ENCODE results near the gene HAO1.
"Not testable (repeated sequence)": the region's sequence is repeated elsewhere in the genome, so short reads cannot be mapped to it uniquely, and the experiment has no call there.

Gene HAO1

DNA sequence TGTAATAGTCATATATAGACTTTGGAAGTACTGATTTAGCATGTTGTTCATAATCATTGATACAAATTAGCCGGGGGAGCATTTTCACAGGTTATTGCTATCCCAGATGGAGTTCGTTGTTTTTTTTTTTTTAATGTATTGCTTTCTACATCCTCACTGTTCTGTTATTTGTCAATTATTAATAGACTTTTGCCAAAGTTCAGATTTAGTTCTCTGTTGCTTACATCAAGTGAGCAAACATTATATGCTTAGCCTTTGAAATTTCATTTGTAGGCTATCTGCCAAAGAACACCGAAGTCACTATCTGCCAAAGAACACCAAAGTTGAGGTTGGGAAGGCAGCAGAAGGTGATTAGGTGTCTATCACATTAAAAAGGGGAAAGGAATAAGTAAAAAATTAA is at the start of gene HAO1:
Gene HAO1, minus strand, starts transcription at position 118 of the 400 bp plus-strand sequence. Its CDS starts 36 bp downstream, at position 82.
- no peak for DNase-seq (ENCODE audit: low read depth in 3 of 3)

DNA sequence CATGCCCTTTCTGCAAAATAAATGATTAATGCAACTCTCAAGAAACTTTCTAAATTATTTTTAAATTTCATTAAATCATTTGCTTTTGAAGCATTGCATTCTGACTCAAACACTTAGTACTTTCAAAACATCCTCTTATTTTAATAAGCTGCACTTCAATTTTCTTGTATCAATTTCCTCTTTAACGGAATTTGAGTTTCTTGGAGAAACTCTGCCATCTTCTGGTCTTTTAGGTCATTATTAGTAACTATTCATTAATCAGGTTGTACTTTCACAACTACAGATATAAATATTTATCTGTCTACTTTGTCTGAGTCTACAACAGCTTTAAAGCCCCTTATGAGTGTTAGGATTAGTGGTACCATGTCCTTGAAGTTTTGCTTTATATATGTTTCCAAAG is 49.1 kb upstream of the HAO1 start:
- no peak for DNase-seq (ENCODE audit: low read depth in 3 of 3)

DNA sequence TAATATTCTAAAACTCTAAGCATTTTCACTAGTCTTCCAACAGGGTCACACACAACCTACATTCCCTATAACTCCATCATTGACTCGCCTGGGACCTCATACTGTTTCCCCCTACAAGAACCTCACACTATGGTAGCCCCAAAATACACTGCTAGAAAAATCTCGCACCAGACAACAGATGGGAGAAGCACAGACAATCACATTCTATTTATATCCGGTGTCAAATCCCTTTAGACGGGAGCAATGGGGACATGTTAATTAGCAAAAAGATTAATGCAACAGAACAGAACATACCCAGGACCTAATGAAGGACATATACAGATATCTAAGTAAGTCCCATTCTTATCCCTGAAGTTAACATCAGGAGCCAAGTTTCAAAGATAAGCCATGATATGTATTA is 45.7 kb upstream of the HAO1 start:
- DNase-seq (ENCODE audit: low read depth in 3 of 3), result no peak

DNA sequence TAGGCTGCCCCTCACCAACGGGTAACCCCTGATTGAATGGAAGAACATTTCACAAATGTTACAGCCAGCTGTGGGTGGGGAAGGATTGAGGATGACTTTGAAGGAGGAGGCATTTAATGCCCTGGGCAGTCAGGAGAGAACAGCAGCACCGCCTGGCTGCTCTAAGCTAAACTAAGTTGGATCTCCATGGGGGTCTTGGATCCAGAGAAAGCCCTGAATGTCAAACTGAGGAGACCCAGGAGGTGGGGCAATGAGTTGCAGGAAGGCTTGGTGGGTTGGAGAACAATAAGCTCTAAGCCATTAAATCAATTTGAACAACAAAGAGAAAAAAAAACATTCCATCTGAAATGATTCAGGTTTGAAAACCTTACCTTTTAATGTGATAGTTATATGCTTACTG is 43.9 kb upstream of the HAO1 start:
- no peak for DNase-seq (ENCODE audit: low read depth in 3 of 3)

DNA sequence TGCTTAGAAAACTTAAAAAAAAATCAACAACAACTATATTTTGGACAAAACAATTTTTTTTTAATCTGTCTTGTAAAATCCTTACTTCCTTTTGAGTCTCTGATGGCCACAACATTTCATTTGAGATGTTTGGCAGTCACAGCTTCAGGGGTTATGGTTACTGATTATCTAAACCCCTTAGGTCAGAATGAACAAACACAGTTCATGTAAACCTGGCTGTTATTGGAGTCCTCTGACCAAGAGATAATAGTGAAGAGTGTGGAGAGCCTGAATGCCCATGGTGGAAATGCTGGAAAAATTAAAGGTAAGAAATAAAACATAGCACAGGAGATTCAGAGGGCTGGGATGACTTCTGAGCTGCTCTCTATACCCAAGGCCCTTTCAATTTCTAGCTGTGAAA is 41.1 kb upstream of the HAO1 start:
- DNase-seq (ENCODE audit: low read depth in 3 of 3), result no peak

DNA sequence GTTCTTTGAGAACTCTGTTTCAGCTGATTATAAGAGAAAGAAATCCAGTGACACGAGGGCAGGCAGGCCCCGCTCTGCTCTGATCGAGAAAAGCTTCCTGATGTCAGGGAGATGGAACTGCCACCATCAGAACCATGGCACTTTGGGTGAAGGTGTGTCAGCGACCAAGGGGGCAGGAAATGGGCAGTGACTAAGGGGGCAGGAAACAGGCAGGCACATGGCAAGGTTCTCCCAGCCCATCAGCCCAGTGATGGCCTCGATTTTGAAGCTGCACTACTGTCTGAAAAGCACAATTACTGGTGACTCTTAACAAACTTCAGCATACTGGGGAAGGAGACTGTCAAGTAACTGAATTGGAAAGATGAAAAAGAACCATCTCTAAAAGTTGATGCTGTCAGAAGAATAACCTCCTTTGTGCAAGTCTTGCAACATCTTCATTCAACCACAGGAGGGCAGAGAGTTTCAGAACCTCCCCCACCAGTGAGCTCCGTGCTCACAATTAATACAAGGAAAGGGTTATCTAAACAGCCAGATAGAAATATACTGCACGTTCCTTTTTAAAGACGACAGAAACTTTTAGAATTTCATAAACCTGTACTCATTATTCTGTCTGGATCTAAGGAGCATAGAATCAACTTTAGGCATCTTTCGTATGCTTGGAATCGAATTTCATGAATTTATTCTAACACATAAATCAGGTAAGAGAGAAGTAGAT is 40.2 kb upstream of the HAO1 start:
- peak in 1 of 3 experiments; percentile 1 for DNase-seq (ENCODE audit: low read depth in 3 of 3)

DNA sequence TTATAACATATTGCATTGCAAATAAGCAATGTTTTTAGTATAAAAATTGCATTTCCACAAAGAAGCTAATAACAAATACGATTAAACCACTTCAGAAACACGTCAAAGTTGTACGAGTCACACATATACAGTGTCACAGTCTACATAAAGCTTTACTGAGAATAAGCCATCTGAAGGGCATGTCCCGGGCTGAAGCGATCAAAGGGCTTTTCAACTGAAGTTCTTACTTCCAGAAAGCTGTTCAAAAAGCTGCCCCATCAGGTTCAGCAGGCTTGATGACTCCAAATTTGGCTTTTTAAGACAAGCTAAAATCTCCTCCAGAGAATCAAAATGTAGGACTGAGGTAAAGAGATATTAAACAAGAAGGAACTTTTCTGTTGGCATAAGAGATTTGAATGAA is 37.5 kb upstream of the HAO1 start:
- no peak for DNase-seq (ENCODE audit: low read depth in 3 of 3)

DNA sequence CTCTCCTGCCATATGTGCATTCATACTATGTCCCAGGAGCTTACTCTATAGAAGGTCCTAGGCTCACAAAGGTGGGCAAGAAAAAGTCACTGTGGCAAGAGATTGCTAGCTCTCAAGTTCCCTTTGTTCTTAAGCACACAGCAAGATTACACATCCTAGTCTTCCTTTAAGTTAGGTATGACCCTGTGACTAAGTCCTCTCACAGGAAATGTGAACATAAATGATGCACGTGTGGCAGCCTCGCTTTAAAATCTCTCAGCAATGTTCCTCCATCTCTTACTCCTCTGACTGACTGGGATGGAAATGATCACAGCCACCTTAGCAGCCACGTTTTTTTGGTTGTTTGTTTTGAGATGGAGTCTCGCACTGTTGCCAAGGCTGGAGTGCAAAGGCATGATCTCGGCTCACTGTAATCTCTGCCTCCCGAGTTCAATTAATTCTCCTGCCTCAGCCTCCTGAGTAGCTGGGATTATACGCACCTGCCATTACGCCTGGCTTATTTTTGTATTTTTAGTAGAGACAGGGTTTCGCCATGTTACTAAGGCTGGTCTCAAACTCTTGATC is 35.7 kb upstream of the HAO1 start:
- no peak for DNase-seq (ENCODE audit: low read depth in 3 of 3)

DNA sequence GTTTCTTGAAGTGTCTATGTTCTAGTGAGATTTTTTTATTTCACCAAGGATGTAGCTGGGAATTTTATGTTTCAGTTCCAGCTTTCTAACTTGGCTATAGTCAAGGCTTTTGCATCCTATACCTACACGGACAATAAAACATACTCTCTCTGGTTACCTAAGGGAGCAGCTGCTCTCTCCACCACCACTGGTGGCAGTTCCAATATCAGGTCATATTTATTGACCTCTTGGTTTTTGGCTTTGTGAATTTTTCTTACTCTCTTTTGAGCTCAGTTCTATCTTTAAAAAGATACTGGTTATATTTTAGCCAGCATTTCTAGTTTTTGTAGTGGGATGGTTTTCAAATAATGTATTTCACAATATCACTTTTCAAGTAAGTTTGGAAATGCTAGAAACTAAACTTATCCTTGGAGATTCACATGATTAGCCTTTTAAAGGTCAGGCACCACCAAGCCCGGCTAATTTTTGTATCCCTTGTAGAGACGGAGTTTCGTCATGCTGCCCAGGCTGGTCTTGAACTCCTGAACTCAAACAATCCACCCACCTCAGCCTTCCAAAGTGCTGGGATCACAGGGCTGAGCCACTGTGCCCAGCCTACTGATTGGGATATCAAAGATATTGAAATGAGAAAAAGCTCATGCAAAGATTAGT is 34.7 kb upstream of the HAO1 start:
- DNase-seq (ENCODE audit: low read depth in 3 of 3), result no peak

DNA sequence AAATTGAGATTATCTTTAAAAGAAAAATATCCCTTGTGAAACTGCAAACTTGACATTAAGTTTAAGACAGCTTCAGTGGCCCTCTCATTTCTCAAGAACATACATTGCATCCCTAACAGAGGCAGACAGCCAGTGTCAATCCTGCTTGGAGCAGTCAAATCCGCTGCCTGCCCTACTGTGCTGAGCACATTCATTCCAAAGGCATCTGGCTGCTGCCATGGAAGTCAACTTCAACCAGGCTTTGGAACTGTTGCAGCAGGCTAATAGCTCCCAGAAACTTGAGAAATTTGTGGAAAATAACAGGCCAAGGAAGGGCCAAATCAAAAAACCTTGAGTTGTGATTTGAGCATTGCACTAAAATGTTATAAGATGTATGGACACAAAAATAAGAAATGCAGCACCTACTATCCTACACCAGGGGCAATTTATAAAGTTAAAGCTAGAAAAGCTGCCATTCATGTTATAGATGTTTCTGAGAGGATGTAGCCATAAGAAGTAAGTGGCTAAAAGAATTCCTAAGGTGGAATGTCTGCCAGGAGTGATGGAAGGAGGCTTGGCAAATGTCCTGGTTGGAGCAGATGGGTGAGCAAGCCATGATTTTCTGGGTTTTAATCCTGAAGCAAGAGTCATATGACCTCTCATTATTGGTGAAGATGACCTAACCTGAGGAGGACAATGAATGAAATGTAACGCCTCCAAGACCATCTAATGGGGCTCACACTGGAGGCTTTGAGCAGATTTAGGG is 31.4 kb upstream of the HAO1 start:
- no peak for DNase-seq (ENCODE audit: low read depth in 3 of 3)

DNA sequence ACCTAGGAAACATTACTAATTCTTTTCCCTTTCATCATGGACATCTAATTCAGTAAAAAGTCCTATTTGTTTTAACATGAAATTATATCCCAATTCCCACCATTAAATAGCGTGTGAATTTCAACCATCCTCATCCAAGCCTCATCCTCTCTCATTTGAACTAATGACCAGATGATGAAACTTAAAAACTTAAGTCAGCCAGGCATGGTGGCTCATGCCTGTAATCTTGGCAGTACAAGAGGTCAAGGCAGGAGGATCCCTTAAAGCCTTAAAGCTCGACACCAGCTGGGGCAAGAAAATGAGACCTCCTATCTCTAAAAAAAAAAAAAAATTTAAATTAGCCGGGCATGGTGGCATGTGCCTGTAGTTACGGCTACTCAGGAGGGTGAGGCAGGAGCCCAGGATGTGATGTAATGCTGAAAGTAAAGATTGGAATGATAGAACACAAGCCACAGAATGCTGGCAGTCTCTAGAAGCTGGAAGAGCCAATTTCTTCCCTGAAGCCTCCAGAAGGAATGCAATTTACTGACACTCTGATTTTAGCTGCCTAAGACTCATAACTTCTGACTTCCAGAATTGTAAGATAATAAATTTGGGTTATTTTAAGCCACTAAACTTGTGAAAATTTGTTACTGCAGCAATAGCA is 27.1 kb upstream of the HAO1 start:
- no peak for DNase-seq (ENCODE audit: low read depth in 3 of 3)

DNA sequence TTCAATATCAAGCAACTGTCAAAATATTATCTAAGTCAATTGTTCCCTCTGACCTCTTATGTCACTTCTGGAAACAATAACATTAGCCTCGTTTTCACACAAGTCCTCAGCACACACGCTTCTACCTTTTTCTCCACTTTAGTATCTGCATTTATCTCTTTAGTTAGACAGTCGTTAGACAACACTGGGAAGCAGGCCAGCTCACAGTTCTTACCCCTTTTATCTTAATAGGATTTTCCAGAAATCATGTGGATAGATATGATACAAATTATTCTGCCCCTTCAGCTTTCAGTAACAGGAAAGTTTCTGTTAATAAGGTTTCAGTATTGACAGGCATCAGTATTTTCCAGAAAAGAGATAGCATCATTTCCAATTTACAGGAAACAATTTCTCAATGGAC is 25.9 kb upstream of the HAO1 start:
- DNase-seq (ENCODE audit: low read depth in 3 of 3), result no peak

DNA sequence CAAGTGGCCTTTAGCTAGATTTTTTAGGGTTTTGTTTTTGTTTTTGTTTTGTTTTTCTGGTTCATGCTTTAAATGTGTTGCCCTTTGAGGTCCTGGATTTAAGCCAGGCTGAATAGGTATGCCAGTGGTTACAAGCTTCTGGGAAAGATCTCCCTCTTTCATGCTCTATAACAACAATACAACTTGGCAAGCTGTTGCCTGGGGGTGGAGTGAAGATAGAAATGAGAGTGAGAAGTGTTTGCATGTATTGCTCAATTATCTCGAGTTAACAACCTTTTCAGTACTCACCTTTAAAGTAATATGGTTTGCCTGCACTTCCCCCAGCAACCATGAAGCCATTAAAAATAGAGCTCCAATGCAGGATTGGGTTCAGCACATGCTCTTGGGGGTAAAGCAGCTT is 19.2 kb upstream of the HAO1 start:
- no peak for DNase-seq (ENCODE audit: low read depth in 3 of 3)

DNA sequence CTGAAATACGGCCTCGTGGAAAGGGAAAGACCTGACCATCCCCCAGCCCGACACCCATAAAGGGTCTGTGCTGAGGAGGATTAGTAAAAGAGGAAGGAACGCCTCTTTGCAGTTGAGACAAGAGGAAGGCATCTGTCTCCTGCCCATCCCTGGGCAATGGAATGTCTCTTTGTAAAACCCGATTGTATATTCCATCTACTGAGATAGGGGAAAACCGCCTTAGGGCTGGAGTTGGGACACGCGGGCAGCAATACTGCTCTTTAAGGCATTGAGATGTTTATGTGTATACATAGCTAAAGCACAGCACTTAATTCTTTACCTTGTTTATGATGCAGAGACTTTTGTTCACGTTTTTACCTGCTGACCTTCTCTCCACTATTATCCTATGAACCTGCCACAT is 16.3 kb upstream of the HAO1 start:
- DNase-seq (ENCODE audit: low read depth in 3 of 3), result not testable (repeated sequence)

DNA sequence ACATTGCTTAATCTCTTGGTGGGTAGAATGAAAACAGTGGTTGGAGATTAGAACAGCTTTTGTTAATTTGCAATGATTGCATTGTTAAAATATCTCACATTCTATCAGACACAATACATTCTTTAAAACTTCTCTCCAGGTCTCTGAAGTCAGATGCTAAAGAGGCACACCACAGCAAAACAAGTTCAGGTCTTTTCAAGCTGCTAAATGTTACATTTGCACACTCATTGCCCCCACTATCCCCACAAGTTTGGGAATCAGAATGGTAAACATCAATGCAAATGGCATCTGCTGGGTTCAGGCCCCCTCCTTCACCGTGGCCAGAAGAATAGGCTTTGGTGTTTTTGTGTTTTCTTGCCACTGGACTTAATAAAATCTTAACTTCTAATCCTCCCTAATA is 10.1 kb upstream of the HAO1 start:
- DNase-seq (ENCODE audit: low read depth in 3 of 3), result no peak

DNA sequence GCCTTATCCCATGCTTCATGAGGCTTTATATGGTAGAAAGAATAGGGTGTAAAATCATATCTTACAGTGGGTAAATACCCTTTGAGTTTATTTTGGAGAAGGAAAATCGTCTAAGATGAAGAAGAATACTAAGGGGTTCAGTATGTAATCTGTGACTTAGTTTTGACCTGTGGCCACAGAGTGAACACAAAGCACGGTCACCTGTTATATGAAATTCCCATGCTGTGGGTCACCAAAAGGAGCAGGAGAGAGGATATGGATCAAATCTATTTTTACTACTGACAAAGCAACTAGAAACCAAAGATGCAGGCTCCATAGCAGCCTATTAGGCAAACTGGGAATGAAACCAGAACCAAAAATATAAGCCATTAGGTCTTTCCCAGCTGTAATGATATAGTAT is 3.6 kb upstream of the HAO1 start:
- no peak for DNase-seq (ENCODE audit: low read depth in 3 of 3)

DNA sequence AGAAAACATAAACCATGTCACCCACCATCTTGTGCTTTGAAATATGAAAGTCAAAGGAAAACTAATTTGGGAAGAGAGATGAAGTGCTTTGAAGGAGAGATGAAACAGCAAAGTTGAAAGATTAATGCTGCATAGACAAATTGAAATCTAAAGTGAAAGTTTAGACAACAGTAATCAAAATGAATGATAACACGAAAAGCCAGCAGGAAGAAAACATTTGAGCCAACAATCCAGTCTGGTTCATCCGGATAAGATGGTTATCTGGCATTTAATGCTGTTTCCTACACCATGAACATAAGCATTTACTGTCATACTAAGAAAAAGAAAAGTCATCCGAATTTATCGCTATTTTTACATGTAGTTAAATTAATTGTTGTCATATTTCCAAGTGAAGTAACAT is 595 bp downstream of the HAO1 start:
- DNase-seq (ENCODE audit: low read depth in 3 of 3), result no peak

DNA sequence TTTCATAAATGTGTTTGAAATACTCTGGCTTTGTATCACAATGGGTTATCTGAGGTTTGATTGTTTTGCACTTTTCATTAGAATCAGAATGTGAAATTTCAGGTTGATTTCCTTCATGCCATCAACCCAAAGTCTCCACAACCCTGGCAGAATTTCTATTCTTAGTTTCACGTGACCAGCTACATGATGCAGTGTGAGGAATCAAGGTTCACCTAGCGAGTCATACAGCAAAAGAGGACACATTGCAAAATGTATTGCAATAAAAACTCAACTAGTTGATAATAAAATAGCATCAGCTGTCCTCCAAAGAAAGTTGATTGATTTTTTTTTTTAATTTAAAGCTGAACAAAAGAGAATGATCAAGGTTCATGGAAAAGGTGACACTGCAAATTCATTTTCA is 2.2 kb downstream of the HAO1 start:
- DNase-seq (ENCODE audit: low read depth in 3 of 3), result no peak

DNA sequence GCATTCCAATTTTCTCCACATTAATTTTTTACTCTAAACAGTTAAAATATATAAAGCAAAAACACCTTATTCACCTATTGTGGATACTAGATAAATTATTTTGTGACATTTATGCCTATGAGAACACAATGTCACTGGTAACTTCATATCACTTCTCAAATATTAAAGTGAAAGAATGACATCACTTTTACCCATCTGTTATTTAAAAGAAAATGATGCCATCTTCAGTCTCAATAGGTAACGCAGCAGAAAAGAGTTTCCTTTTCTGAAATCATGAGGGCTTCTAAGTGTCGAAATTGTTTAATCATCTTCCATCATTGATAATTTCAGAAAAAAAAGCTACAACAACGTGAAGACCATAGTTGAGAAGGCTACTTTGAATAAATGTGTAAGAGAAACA is 2.9 kb downstream of the HAO1 start:
- no peak for DNase-seq (ENCODE audit: low read depth in 3 of 3)

DNA sequence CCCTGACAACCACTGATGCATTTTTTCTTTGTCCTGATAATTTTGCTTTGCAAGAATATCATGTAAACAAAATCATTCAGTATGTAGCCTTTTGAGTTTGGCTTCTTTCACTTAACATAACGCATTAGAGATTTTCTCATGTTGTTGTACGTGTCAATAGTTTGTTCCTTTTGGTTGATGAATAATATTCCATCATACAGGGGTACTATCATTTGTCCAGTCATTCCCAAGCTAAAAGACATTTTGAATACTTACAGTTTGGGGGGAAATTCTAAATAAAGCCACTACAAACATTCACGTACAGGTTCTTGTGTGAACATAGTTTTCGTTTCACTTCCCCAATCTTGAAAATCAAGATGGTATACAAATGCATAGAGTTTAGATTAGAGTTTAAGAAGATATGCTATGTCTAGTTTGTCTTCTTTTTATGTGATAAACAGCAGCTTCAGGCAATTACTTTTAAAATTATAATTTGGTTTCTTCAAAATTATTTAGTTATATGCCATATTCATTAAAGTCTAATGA is 5.2 kb downstream of the HAO1 start:
- no peak for DNase-seq (ENCODE audit: low read depth in 3 of 3)

DNA sequence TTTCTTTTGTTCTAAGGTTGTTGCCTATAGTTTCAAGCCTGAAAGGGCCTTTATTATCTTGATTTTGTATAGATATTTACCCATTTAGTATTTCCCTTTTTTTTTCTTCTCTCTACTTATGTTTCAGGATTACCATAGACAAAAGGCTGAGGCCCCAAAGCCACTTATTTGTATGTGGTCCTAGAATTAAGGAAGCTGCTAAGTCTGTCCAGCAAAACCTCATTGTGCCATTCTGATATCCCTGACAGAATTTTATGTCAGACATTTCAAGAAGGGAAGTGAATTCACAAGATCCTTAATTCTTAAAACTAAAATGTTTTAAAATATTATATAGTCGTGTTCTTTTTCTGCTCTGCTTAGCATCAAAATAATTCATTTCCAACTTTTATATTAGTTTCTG is 6.9 kb downstream of the HAO1 start:
- no peak for DNase-seq (ENCODE audit: low read depth in 3 of 3)

DNA sequence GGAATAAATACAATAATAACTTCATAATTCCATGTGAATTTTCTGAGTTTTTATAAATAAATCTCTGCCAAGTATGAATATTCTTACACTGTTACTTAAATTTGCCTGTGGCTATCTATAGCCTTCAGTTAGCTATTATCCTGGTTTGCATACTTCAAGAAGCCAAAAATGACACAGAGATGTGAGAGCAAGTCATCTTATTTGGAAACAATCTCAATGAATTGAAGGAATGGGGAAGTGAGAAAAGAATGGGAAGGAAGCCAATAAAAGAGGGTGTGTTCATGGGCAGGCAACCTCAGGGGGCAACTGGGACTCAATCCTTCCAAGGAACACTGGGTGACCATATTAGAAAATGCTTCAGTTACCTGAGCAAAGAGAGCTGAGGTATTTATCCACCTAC is 9.9 kb downstream of the HAO1 start:
- DNase-seq (ENCODE audit: low read depth in 3 of 3), result no peak

Data from stimulated activated CD4-positive, alpha-beta T cell treated with anti-CD3 and anti-CD28 coated beads, TNF-alpha, amount 100 ng/mL, for 24 hours (primary cell).